Cerebellar nuclear complex (tissue), 1 donor: ENCODE results near the gene ECM2.
"Not testable (repeated sequence)": the region's sequence is repeated elsewhere in the genome, so short reads cannot be mapped to it uniquely, and the experiment has no call there.

ENCODE experiments used
- DNase-seq, 2 experiments: peaks; one replicate each; lab custom pipeline; 2025; lab: John Stamatoyannopoulos, UW

ECM2 gene

DNA sequence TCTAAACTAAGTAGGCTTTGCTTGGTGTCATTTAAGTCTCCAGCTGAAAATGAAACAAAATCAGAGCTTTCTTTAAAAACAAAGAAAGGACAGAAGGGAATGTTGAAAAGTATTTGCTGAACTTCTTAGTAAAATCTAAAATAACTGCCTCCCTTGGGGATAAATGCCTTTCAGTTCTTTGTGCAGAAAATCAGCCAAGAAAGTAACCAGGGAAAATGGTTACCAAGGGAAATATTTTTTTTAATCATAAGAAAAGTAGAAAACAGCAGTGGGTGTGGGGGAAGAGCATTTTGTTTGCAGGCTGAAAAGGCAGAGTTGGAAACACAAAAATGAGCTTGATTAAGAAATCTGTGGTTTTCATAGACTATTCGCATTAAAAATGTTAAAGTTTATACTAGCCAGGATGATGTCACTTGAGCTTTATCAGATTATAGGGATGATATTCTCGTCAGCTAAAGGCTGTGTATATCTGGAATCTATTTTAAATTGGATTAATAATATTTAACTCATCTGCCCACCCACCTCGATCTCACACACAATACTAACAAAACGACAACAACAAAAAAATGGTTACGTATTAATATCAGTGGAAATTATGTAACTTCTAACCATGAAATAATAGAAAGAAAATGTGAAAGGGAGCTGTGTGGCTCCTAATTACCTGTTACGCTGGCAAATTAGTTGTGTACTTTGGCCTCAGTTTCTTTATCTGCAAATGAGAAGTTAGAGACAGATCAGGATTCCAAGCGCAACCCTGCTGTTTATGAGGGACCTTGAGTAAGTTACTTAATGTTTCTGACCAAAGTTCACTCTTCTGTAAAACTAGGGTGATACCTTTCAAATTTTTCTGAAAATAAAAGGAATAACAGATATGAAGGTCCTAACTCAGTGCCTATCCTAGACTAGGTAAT, at the start of gene ECM2:
Gene ECM2, minus strand, starts transcription at position 51 of the 911 bp plus-strand sequence. CDS start 13,124 bp downstream, outside the sequence.
- no peak for DNase-seq

DNA sequence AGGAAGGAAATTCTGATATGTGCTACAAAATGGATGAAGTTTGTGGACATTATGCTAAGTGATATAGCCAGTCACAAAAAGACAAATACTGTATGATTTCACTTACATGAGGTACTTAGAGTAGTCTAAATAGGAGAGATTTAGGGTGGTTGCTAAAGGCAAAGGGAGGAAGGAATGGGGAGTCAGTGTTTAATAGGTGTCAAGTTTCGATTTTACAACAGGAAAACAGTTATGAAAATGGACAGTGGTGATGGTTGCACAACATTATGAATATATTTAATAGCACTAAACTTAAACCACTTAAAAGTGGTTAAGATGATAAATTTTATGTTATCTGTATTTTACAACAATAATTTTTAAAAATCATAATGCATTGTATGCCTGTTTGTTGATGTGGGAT, 40.4 kb upstream of the ECM2 start:
- no peak for DNase-seq

DNA sequence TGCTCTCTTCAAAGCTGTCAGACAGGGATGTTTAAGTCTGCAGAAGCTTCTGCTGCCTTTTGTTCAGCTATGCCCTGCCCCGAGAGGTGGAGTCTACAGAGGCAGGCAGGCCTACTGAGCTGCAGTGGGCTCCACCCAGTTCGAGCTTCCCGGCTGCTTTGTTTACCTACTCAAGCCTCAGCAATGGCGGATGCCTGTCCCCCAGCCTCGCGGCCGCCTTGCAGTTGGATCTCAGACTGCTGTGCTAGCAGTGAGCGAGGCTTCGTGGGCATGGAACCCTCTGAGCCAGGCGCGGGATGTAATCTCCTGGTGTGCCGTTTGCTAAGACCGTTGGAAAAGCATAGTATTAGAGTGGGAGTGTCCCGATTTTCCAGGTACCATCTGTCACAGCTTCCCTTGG, 37.8 kb upstream of the ECM2 start:
- not testable (repeated sequence) for DNase-seq

DNA sequence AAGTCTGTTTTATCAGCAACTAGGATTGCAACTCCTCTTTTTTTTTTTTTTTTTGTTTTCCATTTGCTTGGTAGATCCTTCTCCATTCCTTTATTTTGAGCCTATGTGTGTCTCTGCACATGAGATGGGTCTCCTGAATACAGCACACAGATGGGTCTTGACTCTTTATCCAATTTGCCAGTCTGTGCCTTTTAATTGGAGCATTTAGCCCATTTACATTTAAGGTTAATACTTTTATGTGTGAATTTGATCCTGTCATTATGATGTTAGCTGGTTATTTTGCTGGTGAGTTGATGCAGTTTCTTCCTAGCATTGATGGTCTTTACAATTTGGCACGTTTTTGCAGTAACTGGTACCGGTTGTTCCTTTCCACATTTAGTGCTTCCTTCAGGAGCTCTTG, 36.1 kb upstream of the ECM2 start:
- DNase-seq: not testable (repeated sequence)

DNA sequence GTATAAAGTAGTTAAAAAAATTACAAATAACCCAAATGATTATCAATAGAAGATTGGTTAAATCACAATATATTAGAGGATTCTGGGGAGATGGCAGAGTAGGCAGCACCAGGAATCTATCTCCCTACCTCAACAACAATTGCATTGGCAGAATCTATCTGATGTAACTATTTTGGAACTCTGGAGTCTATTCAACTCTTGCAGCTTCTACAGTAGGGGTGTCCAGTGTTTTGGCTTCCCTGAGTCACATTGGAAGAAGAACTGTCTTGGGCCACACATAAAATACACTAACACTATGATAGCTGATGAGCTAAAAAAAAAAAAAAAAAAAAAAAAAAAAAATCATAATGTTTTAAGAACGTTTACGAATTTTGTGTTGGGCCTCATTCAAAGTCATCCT, 29.2 kb upstream of the ECM2 start:
- no peak for DNase-seq

DNA sequence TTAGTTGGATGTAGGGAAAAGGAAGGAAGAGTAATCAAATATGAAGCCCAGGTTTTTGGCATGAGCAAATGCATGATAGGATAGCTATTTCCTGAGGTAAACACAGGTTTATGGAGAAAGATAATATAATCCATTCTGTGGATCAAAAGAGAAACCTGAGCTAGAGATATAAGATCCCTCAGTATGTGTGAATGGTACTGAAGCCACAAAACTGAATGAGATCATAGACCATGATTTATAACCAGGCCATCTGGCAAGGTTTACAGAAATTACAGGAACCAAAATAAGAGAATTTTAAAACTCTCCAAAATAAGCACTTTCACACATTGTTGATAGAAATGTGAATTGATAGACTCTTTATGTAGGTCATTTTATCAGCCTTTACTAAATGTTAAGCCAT, 28.7 kb upstream of the ECM2 start:
- no peak for DNase-seq

DNA sequence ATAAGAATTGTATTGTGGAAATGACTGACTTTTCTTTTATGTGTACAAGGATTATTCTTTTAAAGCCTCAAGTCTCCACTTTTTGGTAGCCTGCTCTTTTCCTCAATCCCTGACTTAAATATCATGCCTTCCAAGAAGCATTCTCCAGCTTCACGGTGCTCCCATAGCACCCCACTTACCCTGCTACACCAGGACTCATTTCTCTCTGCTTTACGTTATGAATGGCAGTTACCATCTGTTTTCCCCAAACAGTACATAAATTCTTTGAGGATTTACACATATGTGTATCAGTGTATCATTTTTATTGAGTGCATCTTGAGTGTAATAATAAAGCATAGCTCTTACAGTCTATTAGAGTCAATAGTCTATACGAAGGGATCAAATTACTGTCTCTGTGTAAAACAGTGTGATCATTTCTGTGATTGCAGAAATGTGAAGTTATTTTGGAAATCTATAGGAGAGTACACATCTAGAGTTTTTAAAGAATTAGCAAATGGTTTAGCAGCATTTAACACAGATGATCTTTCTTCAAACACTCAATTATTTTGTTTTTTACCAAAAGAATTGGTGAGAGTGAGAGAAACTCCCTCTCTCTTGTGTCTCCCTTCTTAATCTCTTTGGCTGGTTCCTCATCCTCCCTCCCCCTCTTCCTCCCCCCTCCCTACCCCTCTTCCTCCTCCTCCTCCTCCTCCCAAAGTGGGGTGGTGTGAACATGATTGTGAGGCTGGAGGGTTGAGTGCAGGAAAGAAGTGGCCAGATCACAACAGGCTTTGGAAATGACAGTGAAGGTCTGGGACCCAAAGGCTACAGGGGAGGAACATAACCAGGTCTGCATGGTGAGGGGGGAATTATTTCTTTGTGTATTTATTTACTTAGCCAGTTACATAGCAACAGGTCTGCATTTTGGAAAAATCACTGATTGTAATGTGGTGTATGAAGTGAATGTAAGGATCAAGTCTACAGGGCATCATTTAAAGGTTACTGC, 27.6 kb upstream of the ECM2 start:
- DNase-seq: no peak

DNA sequence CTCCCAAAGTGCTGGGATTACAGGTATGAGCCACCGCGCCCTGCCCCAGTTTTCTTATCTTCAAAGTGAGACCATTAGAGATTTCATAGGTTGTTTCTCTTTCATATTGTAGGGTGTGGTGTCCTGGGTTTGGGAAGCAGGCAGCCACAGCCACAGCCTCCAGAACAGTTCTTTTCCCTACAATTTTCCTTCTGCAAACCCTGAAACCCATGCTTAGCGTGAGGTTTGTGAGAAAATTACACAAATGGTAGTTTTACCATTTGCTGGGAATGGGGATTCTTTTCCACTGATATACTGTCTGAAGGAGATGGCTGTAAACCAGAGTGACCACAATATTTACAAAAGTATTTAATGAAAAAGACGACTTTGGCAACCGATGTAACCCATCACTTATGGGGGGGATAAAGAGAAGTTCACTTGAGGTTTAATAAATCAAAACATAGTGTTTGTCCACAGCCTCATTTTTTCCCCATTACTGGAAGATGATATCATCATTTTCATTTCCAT, 26.7 kb upstream of the ECM2 start:
- DNase-seq: no peak

DNA sequence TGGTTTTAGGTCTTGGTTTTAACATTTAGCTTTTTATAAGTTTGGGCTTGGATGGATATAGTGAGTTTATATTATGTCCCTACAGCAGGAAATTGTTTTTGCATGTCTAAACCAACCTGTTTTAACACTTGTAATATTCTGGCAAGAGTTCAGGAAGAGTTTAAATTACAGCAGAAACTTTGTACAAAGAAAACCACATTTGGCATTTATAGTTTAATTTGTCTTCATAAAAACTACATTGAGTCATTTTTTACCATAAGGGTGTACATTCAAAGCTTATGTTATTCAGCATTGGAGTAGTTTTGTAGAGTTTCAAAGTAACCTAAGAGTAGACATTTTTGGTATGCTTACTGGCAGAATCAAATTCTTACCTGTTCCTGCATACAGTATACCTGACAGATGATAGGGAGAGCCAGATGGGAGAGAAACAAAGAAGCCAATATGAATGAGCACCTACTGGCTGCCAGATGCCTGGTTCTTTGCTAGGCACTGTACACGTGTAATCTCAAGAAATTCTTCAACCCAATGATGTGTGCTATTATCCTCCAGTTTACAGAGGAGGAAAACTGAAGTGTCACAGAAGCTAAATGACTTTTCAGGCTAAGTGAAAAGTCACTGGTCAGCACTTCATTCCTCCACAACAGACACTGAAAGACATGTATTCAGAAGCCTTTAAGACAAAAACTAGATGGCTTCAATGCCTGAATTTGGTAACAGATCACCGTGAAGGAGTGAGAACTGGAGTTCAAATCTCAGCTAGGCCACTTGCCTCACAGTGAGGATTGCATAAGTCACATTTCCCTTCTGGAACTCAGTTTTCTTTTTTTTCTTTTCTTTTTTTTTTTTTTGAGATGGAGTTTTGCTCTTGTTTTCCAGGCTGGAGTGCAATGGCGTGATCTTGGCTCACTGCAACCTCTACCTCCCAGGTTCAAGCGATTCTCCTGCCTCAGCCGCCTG, 25.9 kb upstream of the ECM2 start:
- no peak for DNase-seq

DNA sequence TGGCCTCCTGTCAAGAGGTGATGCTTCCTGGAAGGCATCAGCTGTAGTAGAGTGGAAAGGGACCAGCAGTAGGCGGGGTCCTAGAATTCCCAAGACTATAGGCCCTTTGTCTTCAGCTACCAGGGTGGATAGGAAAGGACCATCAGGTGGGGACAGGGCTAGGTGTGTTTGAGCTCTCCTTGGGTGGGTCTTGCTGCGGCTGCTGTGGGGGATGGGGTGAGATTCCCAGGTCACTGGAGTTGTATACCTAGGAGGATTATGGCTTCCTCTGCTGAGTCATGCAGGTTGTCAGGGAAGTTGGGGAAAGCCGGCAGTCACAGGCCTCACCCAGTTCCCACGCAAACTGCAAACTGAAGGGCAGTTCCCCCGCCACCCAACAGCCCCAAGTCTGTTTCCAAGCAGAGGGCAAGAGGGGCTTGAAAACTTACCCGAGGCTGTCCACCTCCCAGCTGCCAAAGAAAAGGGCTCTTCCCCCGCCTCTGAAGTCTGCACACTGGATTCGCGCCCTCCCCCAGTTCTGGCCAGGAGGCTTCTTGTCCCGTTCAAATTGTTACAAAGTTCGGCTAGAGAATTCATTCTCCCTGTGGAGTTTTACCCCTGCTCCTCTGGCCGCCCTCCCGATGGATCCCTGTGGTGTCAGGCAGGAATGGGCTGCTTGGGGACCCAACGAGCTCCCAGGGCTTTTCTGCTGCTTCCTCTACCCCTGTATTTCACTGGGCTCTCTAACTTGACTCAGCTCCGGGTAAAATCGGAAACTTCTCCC, 23.0 kb upstream of the ECM2 start:
- DNase-seq: no peak

DNA sequence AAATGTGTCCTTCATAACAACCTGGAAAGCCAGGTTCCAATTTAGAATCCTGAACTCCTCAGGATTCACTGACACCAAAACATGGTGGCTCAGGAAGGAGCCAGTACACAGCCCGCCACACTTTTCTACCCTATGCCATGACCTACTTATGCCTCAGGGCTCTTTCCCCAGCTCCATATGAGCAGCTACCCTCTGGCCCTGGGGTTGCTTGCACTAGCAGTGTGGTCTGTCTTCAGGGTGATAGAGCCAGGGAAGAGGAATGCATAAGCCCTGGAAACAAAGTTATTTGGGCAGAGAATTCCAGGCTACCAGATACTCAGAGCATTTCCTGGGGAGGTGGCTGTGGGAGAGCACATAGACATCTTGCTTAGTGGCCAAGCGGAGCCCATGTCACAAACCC, 15.0 kb upstream of the ECM2 start:
- DNase-seq: no peak

DNA sequence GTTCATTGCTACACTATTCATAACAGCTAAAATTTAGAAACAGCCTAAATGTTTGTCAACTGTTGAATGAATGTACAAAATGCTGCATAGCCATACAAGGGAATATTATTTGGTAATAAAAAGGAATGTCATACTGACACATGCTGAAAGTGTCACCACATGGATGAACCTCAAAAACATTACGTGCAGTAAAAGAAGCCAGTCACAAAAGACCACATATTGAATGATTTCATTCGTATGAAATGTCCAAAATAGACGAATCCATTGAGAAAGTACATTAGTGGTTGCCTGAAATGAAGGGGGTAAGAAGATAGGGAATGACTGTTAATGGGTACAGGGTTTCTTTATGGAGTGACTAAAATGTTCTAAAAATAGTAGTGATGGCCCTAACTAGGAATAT, 11.6 kb upstream of the ECM2 start:
- no peak for DNase-seq

DNA sequence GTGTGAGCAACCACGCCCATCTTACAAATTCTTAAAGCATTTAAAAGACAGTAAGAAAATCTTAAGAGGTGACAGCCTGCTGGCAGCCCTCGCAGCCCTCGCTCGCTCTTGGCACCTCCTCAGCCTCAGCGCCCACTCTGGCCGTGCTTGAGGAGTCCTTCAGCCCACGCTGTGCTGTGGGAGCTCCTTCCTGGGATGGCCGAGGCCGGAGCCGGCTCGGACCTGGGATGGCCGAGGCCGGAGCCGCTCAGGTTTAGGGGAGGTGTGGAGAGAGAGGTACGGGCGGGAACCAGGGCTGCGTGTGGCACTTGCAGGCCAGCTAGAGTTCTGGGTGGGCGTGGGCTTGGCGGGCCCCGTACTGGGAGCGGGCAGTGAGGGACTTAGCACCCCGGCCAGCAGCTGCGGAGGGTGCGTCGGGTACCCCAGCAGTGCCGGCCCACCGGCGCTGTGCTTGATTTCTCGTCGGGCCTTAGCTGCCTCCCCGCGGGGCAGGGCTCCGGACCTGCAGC, 9.3 kb upstream of the ECM2 start:
- DNase-seq: no peak

DNA sequence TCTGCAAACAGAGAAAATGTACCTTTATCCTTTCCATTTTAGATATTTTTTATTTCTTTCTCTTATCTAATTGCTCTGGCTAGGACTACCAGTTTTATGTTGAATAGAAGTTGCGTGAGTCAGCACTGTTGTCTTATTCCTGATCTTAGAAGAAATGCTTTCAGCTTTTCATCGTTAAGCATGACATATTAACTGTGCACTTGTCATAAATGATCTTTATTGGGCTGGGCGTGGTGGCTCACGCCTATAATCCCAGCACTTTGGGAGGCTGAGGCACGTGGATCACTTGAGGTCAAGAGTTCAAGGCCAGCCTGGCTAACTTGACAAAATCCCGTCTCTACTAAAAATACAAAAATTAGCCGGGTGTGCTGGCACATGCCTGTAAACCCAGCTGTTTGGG, 8.2 kb upstream of the ECM2 start:
- no peak for DNase-seq

DNA sequence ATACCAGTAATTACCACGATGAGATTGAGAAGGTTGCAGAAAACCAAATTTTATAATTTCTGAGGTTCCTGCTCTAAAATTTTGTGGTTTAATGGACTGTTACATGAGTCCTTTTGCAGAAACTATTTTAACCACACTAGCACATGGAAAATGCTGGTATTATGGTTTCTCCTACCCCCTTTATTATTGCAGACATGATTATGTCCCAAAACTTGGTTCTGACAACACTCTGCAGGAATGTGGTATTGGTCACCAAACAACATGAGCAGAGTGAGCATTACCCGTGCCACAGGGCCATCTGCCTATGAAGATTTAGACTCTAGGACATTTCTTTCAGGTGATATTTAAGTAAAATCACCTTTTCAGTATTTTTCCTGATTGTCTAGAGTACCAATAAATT, 2.8 kb upstream of the ECM2 start:
- DNase-seq: no peak

DNA sequence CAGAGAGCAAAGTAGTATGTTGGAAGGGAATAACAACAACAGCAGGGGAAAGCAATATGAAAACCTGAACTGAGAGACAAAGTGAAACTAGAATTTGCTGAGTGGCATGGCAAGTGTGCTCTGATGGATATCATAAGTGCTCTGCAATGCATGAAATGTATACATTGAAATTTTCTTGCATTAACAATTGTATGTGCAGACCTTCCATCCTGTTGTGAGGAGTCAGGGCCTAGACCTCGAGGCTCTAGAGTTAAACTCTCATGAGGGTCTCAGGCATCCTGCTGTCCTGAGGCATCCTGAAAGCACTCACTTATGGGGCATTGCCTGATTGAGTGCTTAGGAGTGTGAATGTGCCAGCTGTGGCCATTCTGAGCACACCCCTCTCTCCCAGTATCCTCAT, 1.1 kb downstream of the ECM2 start:
- no peak for DNase-seq

DNA sequence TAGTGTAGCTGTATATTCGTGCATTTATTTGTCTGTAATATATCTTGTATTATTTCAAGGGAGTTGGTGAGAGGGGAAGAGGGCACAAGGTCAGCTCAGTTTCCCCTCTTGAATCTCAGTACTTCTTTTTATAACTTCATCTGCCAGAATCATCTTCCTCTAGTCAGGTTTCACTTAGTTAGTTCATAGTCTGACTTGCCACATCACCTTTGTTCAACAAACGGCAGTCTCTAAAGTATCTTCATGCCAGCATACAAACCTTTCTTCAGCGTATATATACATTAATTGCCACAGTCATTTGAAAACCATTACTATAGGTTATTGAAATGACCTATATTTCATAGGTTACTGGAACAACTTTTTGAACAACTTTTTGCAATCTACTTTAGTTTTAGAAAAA, 1.6 kb downstream of the ECM2 start:
- no peak for DNase-seq

DNA sequence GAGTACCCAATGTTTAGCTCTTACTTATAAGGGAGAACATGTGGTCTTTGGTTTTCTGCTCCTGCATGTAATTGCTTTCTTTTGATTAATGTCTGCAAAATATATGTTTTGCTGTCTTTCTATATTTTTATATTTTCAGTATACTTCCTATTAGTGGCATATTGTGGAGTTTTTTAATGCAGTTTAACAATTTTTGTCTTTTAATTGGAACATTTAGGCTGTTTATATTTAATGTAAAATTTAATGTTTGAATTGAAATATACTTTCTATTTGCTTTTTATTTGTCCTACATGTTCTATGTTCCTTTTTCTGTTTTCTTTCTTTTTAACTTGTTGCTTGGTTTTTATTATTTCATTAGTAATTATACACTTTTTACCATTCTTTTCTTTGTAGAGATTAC, 4.9 kb downstream of the ECM2 start:
- no peak for DNase-seq

DNA sequence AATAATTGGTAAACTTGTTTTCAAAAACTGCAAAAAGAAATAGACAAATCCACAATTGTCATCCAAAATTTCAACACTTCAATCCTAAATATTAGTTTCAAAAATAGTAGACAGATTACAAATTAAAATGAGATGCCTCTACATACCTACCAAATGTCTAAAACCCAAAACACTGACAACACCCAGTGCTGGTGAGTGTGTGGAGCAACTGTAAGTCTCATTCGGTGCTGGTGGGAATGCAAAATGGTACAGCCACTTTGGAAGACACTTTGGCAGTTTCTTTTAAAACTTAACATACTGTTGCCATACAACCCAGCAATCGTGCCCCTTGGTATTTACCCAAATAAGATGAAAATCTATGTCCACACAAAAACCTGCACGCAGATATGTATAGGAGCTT, 6.7 kb downstream of the ECM2 start:
- DNase-seq: no peak

DNA sequence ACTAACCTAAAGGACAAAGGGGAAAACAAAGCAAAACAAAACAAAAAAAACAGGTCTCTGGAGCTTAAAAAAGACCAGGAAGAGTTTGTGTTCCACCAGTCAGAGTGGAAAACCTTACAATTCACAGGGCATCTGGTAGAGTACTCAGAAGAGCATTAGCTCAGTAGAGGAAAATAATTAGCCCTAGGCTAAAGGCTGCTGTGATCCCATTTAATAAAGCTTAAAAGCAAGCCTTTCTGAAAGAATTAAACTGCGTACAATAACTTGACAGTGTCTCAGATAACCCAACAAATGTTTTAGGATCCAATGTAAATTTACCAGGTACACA, 7.3 kb downstream of the ECM2 start:
- no peak for DNase-seq
